ENCODE data around the gene ELP5. TPM values are rescaled to one million over a fixed set of nuclear protein-coding genes. Genes with fewer than 3 reads are reported as not detected.
A peak's percentile ranks its signal among the peaks of the same experiment; 100 is the strongest.

Gene ELP5
- total RNA-seq, 1 donor from 2014 or later: 71.6 TPM

- ATAC-seq (ENCODE audit: poor library complexity): no peak
- peak; percentile 38 for DNase-seq
- intact Hi-C loops (cut with DNase I): no loop called here
Observed at GRCh38 chr17:7229504-7229903, 22.5 kb upstream of the ELP5 start.

GRCh38 chr17:7232114-7232513, 19.9 kb upstream of the ELP5 start:
- intact Hi-C loops (cut with DNase I): no loop called here
- no peak for DNase-seq
- no peak for ATAC-seq (ENCODE audit: poor library complexity)

GRCh38 chr17:7233701-7234082, 18.3 kb upstream of the ELP5 start:
- DNase-seq (no peak), ATAC-seq (ENCODE audit: poor library complexity) (peak; percentile 0)
- intact Hi-C loops (cut with DNase I): no loop called here

GRCh38 chr17:7234083-7234951, 17.7 kb upstream of the ELP5 start, which contains the start of gene DVL2:
DVL2 (minus strand) TSS chr17:7234517; CDS start chr17:7234262, 255 bp downstream.
- ATAC-seq (ENCODE audit: poor library complexity): peak; percentile 78
- peak; percentile 96 for DNase-seq
- intact Hi-C loops (cut with DNase I): no loop called here

GRCh38 chr17:7235693-7236665, 16.0 kb upstream of the ELP5 start:
- ATAC-seq (ENCODE audit: poor library complexity) (no peak), DNase-seq (no peak)
- intact Hi-C loops (cut with DNase I): no loop called here

- ATAC-seq (ENCODE audit: poor library complexity): no peak
- no peak for DNase-seq
- intact Hi-C loops (cut with DNase I): no loop called here
Observed at GRCh38 chr17:7236808-7237207, 15.2 kb upstream of the ELP5 start.

GRCh38 chr17:7237266-7237760, 14.7 kb upstream of the ELP5 start:
- ATAC-seq (ENCODE audit: poor library complexity): no peak
- intact Hi-C loops (cut with DNase I): no loop called here
- no peak for DNase-seq

GRCh38 chr17:7237761-7238419, 14.1 kb upstream of the ELP5 start:
- peak; percentile 13 for ATAC-seq (ENCODE audit: poor library complexity)
- intact Hi-C loops (cut with DNase I): no loop called here
- peak; percentile 91 for DNase-seq

GRCh38 chr17:7238420-7239090, 13.5 kb upstream of the ELP5 start:
- no peak for DNase-seq
- intact Hi-C loops (cut with DNase I): no loop called here
- no peak for ATAC-seq (ENCODE audit: poor library complexity)

GRCh38 chr17:7239091-7240027, 12.7 kb upstream of the ELP5 start, which contains the start of gene PHF23:
PHF23 (minus strand) TSS chr17:7239457; CDS start chr17:7239279, 178 bp downstream.
- ATAC-seq (ENCODE audit: poor library complexity): peak; percentile 76
- DNase-seq: peak; percentile 99
- intact Hi-C loops (cut with DNase I): no loop called here

- DNase-seq (no peak), ATAC-seq (ENCODE audit: poor library complexity) (no peak)
- intact Hi-C loops (cut with DNase I): no loop called here
Observed at GRCh38 chr17:7240375-7240774, 11.6 kb upstream of the ELP5 start.

GRCh38 chr17:7241090-7241733, 10.8 kb upstream of the ELP5 start:
- intact Hi-C loops (cut with DNase I): no loop called here
- no peak for ATAC-seq (ENCODE audit: poor library complexity)
- no peak for DNase-seq

GRCh38 chr17:7241783-7242716, 10.0 kb upstream of the ELP5 start, which contains the start of gene GABARAP:
GABARAP (minus strand) TSS chr17:7242449; CDS start chr17:7242330, 119 bp downstream.
- ATAC-seq (ENCODE audit: poor library complexity) (peak; percentile 58), DNase-seq (peak; percentile 96)
- intact Hi-C loops (cut with DNase I): no loop called here

- ATAC-seq (ENCODE audit: poor library complexity) (peak; percentile 72), DNase-seq (peak; percentile 98)
- intact Hi-C loops (cut with DNase I): no loop called here
Observed at GRCh38 chr17:7242717-7243452, 9.1 kb upstream of the ELP5 start.

GRCh38 chr17:7243453-7243729, 8.6 kb upstream of the ELP5 start:
- DNase-seq (no peak), ATAC-seq (ENCODE audit: poor library complexity) (no peak)
- intact Hi-C loops (cut with DNase I): no loop called here

All from Right ventricle myocardium superior (tissue), 1 donor.